ENCODE measurements around the gene SERINC3.

DNA sequence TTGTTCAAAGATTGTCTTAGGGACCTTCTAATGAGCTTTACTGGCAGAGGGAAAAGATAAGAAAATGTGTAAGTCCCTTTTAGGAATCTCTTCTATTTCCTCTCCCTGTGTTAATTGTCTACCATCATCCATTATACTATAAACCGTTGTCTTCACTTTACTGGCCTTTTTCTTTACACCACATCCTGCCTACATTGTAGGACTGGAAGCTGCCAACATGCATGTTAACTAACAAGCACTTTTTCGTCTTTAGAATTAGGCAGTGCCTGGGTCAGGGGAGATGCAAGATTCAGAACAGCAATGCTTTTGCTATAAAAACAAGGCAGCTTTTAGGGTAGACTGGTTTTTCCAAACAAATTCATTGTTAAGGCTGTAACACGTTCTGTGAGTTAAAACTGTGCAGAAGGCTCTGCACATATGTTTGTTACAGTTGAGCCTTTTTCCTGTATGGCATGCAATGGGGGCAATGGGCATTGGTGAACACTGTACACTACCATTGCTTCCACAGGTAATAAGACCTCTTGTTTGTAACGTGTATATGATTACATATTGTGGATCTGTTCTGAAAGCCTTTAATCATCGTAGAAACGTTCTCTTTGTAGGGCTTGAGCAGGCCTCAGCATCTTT is 49.6 kb upstream of the SERINC3 start:
- TF ChIP-seq, protein P1, sequence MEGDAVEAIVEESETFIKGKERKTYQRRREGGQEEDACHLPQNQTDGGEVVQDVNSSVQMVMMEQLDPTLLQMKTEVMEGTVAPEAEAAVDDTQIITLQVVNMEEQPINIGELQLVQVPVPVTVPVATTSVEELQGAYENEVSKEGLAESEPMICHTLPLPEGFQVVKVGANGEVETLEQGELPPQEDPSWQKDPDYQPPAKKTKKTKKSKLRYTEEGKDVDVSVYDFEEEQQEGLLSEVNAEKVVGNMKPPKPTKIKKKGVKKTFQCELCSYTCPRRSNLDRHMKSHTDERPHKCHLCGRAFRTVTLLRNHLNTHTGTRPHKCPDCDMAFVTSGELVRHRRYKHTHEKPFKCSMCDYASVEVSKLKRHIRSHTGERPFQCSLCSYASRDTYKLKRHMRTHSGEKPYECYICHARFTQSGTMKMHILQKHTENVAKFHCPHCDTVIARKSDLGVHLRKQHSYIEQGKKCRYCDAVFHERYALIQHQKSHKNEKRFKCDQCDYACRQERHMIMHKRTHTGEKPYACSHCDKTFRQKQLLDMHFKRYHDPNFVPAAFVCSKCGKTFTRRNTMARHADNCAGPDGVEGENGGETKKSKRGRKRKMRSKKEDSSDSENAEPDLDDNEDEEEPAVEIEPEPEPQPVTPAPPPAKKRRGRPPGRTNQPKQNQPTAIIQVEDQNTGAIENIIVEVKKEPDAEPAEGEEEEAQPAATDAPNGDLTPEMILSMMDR (optimal IDR thresholded peaks at IDR 0.05 in 1 of 3, IDR thresholded peaks at IDR 0.05 in 1 of 3, conservative IDR thresholded peaks at IDR 0.05 in 1 of 3; ENCODE audit: extremely low read depth in 1 of 3, insufficient read depth in 2 of 3, low read length in 3 of 3) = no peak
- TF ChIP-seq EZH2 (IDR thresholded peaks at IDR 0.05; ENCODE audit: low read length) = no peak
